Left cardiac atrium (tissue), 4 donors: Measurements from ENCODE around the gene PROKR1. TPM values are rescaled to one million over a fixed set of nuclear protein-coding genes. Genes with fewer than 3 reads are reported as not detected.
A peak's percentile ranks its signal among the peaks of the same experiment; 100 is the strongest.
"Not testable (repeated sequence)": the region's sequence is repeated elsewhere in the genome, so short reads cannot be mapped to it uniquely, and the experiment has no call there.

Source experiments
- ATAC-seq, 2 donors: fragments of 200-7000 bp; cut with Tn5 transposase; one replicate each; pipeline ENCODE4 v1.9.1; 2020; ENCODE audit warnings: mild to moderate bottlenecking in 2 of 2, moderate library complexity in 2 of 2
- DNase-seq: peaks from one replicate; pipeline ENCODE4 v3.0.0-alpha.2; 2020
- intact Hi-C, 2 donors: fragments of 100-400 bp; cut with DNase I; formaldehyde crosslinking; loops; one replicate each; pipeline versions ENCODE4 v1.14.1 to v1.15.1; 2022 to 2023
- long read RNA-seq: library from polyadenylated mRNA; unstranded; transcript quantifications from one replicate; pipeline ENCODE4 v2.0.0, GENCODE V29; 2021
- total RNA-seq, 2 donors: library from RNA; stranded (reverse); fragmentation: NEBNext Ultra II Directional; extraction: Animal tissue kit (Norgen Biotek cat#: 25700); gene quantifications; one replicate each; pipeline ENCODE4 v1.2.1, GENCODE V29; 2021
- donor health status: DM: no; HTN: yes; CAD: no.
- donor health status: DM: no; HTN: yes; CAD: no; lungs with severe emphysema.
- donor health status: DM: yes; HTN: yes; CAD: no.
- donor health status: Dilated cardiomyopathy.

Gene PROKR1
- total RNA-seq = under 1 TPM in 1 of 2 donors, not detected in 1; 0.12 TPM
- long read RNA-seq = 0 reads

DNA sequence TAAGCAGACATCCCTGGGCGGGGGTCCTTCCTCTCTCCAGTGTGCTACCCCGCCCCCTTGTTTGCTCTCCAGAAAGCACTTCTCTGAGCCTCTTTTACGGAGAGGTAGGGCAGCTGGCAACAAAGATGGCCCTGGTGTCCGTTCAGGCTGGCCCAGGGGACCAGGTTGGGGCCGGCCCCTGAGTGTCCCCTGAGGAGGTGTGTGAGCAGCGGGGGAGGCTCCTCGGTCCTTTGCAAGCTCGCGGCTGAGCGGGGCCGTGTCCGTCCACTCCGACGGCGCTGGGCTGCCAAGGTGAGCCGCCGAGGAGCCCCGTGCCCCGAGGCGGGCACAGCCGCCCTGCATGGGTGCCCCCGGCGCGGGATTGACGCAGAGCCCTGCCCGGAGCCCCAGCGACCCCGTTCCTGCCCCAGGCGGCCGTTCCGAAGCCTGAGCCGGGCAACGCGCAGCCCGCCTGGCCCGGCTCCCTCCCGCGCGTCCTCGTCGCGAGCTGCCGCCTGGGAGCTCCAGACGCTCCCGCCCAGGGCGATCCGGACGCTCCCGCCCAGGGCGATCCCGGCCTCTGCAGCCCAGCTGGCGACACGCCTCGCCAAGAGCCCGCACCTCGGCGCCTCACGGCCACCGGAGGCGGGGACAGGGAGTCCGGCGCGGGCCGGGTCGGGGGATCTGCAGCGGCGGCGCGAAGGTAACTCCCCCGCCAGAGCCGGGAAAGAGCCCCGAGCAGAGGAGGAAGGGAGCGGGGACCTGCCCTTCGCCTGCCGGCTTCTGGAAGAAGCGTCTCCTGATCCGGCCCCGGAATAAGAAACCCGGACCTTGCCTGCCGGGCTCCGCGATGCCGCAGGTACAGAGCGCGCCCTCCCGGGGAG, at the start of gene PROKR1:
TSS of gene PROKR1 (plus strand) at position 569 of the 863 bp plus-strand sequence. CDS start 2,243 bp downstream, outside the sequence.
- intact Hi-C loops = no loop called here
- DNase-seq = peak; percentile 54

DNA sequence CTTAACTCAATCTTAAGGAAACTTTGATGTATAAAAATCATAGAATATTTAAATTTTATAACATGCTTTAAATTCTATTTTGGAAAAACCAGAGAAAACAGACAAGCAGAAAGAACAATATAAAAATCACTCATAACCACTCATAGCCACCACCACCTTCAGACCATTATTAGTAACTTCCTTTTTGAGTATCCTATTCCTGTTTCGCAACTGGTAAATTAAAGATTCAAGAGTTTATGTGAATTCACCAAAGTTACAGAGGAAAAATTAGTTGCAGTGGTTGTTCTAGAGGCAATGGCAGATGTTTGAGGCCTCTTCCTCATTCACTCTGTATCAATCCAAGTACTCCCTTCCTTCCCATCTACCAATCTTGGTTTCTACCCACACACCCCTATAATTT, 49.3 kb upstream of the PROKR1 start:
- ATAC-seq (no peak), DNase-seq (no peak)
- intact Hi-C loops = loop anchor here in 1 of 2 donors (10.0 kb wide), 1 partner anchor 109 kb away; no protein-coding TSS in a partner anchor

More for the DNA sequence above, at the start of gene PROKR1:
- peak; percentile 81 to 89 for ATAC-seq

DNA sequence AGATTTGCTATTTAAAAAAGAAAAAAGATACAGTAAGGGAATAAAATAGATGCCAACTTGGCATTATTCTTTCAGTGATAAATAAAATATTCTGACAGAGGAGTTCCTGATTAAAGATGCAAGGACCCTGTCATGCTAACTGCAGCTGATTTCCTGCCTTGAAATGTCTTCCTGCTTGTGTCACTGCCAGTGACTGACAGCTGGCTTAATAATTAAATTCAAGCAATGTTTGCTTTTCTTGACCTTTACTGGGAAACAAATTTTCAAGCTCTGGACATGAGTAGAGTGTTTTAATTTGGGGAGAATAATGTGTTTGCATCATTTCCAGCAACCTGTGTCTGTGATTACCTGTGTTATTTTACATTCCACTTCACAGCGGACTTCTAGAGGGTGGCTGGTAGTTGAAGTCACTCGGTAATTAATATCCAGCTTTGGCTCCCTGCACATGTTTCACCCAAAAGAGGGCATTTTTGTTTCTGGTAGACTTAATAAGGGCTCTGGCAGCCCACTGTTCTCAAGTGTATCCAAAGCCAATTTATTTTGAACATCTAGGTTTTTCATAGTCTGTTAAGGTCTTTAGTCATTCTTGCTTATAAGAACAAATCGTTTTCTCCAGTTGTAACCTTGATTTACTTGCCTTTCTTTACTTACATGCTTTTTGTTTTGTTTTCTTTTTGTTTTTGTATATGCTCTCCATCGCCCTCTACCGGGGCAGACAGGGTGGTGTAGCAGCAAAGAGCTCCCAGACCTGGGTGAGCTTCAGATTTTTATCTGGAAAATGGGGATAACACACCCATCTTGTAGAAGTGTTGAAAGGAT, 48.5 kb upstream of the PROKR1 start:
- peak in 1 of 2 donors; percentile 23 for ATAC-seq
- intact Hi-C loops = loop anchor here in 1 of 2 donors (10.0 kb wide), 1 partner anchor 110 kb away; no protein-coding TSS in a partner anchor

DNA sequence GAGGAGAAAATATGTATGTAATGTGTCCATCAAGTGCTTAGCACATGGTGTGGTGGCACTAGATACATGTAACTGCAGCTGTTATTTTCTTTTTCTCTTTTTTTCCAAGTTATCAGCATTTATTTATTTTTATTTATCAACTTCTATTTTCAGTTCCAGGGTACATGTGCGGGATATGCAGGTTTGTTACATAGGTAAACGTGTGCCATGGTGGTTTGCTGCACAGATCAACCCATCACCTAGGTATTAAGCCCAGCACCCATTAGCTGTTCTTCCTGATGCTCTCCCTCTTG, 47.9 kb upstream of the PROKR1 start:
- intact Hi-C loops = loop anchor here in 1 of 2 donors (10.0 kb wide), 1 partner anchor 111 kb away; no protein-coding TSS in a partner anchor
- not testable (repeated sequence) for DNase-seq, ATAC-seq

More for the DNA sequence above, 48.5 kb upstream of the PROKR1 start:
- DNase-seq = peak; percentile 23

DNA sequence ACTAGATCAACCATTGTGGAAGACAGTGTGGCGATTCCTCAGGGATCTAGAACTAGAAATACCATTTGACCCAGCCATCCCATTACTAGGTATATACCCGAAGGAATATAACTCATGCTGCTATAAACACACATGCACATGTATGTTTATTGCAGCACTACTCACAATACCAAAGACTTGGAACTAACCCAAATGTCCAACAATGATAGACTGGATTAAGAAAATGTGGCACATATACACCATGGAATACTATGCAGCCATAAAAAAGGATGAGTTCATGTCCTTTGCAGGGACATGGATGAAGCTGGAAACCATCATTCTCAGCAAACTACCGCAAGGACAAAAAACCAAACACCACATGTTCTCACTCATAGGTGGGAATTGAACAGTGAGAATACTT, 42.9 kb upstream of the PROKR1 start:
- DNase-seq, intact Hi-C loops, ATAC-seq: not testable (repeated sequence)

DNA sequence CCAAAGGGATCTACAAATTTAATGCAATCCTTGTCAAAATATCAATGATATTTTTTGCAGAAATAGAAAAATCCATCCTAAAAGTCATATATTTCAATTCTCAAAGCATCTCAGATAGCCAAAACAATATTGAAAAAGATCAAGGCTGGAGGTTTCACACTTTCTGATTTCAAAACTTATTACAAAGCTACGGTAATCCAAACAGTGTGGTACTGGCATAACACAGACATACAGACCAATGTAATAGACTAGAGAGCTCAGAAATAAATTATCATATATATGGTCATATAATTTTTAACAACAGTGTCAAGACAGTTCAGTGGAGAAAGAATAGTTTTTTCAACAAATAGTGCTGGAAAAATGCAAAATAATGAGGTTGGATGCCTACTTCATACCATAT, 40.3 kb upstream of the PROKR1 start:
- no peak for ATAC-seq
- DNase-seq = no peak
- intact Hi-C loops = no loop called here

DNA sequence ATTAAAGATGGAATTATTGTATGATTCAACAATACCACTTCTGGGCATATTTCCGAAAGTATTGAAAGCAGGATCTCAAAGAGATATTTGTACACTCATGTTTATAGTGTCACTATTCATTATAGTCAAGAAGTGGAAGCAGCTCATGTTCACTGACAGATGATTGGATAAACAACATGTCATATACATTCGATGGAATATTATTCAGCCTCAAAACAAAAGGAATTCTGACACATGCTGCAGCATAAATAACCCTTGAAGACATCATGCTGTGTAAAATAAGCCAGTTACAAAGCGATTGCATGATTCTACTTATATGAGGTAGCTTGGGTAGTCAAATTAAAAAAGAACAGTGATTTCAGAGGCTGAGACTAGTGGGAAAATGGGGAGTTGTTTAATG, 39.3 kb upstream of the PROKR1 start:
- intact Hi-C loops = no loop called here
- DNase-seq (no peak), ATAC-seq (no peak)

DNA sequence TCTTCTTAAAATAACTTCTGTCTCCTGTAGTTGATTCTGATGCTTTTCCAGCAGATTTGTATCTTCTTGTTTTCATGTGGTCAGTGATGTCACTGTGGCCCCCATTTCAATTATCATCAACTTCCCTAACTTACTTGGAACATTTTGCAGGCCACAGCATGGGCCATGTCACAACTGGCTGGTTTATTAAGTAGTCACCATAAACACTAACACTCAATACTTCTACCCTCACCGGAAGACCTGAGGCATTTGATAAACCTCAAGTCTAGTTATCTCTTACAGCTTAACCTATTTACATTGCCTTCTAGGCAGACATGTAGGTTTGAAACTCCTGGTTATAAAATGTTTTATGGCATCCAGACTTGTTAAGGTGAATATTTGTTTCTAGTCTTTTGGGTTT, 37.4 kb upstream of the PROKR1 start:
- intact Hi-C loops = no loop called here
- DNase-seq = no peak
- no peak for ATAC-seq

DNA sequence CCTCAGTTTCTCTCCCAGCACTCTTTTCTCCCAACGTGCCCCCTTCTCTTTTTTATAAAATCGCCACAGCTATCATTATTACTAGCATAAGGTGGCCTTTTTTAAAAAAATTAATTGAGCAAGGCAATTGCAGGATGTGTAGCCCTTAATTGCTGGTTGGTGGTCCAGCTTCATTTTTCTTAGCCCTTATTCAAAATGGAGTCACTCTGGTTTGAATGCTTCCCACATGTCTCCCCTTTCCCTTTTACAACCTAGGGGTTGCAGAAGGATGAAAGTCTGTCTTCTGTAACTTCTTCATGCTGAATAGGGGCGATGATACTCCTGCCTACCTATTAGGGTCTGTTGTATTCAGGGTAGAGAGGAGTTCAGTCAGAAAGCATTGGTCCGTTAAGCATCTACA, 36.6 kb upstream of the PROKR1 start:
- no peak for DNase-seq
- intact Hi-C loops = no loop called here

DNA sequence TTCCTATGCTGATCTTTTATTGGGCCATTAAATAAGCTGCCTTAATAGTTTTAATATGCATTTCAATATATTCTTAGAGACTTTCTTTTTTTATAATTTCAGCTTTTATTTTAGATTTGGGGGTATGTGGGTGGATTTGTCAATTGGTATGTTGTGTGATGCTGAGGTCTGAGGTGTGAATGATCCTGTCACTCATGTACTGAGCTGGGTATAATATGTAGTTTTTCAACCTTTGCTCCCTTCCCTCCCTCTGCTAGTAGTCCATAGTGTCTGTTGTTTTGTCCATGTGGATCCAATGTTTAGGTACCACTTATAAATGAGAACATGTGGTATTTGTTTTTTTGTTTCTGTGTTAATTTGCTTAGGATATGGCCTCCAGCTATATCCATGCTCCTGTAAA, 35.5 kb upstream of the PROKR1 start:
- intact Hi-C loops = no loop called here
- DNase-seq (no peak), ATAC-seq (no peak)

More for the DNA sequence above, 36.6 kb upstream of the PROKR1 start:
- ATAC-seq = no peak

DNA sequence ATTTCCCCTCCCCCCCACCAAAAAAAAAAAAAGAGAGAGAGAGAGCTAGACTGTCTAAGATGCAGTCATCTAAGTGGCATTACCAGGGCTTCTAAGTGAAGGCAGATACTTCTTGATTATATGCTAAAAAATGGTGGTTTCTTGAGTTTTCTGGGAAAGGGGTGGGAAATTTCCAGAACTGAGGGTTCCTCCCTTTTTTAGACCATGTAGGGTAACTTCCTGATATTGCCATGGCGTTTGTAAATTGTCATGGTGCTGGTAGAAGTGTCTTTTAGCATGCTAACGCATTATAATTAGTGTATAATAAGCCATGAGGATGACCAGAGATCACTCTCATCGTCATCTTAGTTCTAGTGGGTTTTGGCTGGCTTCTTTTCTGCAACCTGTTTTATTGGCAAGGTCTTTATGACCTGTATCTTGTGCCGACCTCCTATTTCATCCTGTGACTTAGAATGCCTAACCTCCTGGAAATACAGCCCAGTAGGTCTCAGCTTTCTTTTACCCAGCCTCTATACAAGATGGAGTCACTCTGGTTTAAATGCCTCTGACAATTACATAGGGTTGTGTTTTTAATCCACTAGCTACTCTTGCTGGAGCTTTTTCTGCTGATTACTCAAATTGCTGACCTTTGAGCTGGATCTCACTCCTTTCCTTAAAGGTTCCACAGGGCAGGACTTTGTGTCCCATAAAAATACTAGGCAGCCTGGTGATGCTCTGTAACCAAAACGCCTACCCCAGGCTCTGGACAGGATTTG, 30.4 kb upstream of the PROKR1 start:
- intact Hi-C loops = no loop called here
- ATAC-seq (no peak), DNase-seq (no peak)

DNA sequence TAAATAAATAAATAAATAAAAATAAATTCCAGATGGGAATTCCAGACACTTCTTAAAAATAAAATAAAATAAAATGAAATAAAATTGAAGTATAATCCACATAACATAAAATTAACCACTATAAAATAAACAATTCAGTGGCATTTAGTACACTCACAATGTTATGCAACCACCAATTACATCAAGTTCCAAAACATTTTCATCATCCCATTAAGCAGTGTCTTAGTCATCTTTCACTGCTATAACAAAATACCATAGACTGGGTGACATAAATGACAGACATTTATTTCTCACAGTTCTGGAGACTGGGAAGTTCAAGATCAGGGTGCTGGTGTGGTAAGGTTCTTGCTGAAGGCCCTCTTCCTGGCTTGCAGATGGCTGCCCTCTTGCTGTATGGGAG, 22.6 kb upstream of the PROKR1 start:
- DNase-seq = no peak
- ATAC-seq = no peak
- intact Hi-C loops = no loop called here

DNA sequence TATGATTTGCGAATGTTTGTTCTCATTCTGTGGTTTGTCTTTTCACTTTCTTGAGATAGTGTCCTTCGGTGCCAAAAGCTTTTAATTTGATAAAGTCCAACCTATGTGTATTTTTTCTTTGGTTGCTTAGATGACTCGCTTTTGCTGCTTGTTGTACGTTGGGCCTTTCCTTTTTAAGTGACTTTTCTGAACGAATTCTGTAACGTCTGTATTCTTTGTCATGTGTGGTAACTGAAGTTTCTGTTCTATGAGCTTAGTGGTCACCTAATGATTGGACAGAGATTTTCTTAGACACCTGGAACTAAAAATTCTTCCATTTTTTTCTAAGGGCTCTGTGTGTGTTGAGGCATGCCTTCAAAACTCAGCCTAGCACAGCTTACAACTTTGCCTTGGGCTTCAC, 19.6 kb upstream of the PROKR1 start:
- intact Hi-C loops = no loop called here
- no peak for ATAC-seq
- DNase-seq = no peak

DNA sequence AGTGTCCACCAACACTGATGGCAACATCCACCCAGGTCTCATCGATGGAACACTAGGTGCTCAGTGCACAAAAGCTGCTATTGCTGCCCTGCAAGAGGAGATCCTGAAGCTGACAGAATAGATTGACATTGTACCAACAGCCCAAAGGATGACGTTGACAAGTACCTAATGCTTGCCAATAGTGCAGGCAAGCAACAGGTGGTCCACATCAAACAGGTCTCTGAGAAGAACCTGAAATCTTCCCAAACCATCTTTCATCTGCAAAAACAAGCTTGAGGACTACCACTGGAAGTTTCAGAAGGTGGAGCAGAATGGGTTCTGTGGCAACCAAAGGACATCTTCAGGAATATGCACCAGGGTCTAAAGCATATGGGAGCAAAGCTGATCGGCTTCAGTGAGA, 15.8 kb upstream of the PROKR1 start:
- intact Hi-C loops = no loop called here

DNA sequence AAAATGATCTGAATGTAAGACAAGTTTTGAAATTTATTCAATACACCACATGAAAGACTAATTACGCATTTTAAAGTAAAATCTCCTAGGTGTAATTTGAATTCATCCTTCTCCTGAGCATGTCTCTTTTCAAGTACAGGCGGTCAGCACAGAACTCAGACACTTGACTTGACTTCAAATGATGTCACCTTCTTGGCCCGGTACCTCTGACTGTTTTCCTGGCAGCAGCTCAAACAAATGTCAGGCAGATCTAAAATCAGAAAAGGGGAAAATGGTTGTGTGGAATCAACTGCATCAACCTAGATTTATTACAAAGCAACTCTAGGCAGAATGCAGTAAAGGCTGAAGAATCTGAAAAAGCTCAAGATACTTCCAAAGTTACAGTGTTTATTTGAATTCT, 11.4 kb upstream of the PROKR1 start:
- no peak for DNase-seq
- no peak for ATAC-seq
- intact Hi-C loops = no loop called here

More for the DNA sequence above, 15.8 kb upstream of the PROKR1 start:
- no peak for ATAC-seq
- DNase-seq = no peak

DNA sequence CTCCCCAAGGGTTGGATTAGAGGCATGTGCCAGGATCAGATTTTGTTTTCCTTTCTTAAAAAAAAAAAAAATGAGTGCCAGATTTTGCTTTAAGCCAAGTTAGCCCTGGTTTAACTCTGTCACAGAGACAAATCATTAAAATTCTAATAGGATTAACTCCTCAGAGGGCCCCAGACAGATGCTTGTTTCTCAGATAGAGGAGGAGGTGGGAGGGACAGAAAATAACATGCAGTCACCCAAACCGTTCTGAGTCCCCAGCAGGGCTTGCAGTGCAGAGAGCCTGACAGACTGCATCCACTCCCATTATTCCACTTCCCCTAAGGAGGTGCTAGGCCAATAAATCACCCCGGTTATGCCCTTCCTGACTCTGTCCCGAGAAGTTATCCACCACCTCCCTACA, 6.3 kb upstream of the PROKR1 start:
- no peak for ATAC-seq
- intact Hi-C loops = no loop called here
- DNase-seq = no peak

DNA sequence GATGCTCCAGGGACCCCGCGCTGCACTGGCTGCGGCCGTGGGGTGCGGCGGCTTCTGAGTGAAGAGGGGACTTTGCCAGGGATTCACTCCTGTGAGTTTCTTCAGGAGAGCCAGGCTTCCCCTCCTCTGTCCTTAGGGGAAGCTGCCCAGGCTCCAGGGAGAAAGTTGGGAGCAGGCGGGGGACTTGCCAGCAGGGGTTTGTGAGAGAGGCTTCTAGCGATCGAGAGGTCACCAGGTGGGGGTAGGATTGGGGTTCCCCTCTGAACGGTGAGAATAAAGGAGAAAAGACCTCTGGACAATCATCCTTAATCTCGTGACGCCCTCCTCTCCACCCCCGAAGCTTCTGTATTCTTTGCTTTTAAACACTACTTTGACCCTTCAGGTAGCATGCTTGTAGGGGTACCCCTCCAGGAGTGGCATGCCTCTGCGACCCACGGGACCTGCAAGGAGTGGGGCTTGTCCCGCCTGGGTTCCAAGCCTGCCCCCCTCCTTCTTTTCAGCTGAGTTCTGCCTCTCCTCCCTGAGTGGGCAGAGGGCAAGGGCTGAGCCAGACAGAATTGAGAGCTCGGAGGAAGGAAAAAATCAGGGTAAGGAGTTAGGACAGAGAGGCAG, 601 bp downstream of the PROKR1 start:
- ATAC-seq (no peak), DNase-seq (no peak)
- intact Hi-C loops = no loop called here

DNA sequence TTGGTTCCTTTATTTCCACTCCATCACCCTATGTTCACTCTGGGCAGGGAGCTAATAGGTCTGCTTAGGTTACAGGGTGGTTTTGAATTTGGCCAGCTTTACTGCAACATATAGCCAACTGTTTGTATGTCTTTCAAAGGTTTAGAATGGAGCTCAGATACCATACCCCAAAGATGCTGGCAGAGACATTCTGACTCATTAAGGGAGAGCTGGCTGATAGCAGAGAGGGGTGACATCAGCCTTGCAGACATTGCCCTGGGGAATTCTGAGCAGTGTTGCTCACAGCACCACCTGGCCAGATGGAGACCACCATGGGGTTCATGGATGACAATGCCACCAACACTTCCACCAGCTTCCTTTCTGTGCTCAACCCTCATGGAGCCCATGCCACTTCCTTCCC, 2.1 kb downstream of the PROKR1 start:
- ATAC-seq = no peak
- intact Hi-C loops = no loop called here
- no peak for DNase-seq

DNA sequence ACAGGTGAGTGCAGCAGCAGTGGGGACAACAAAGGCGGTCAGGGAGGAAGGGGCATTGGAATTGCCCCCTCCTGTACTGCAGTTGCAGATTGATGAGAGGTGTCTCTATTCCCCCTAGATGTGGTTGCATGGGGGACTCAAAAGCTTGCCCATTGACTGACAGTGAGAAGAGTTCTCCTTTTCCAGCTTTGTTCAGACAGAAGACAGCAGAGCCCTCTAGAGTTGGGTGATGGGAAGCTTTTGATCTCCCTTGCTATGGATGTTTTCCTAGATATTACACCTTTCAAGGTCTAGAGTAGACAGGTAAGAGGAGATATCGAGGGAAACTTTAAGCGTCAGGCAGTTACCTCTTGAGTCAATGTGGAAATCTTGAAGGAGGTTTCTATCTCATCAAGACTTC, 2.9 kb downstream of the PROKR1 start:
- intact Hi-C loops = no loop called here
- DNase-seq = no peak
- ATAC-seq = no peak
